Esophagus squamous epithelium (tissue), 4 donors: ENCODE data around the gene TNPO3.

Source experiments
- CTCF ChIP-seq, 6 experiments: fragments of 450-650 bp in 4 of 6; fragments of 200-600 bp in 2 of 6; sonication (generic) in 2 of 6; IDR thresholded peaks; one replicate each; pipeline ENCODE4 v1.5.1; 2016 to 2019; ENCODE audit warnings: antibody characterized with exemption in 6 of 6, mild to moderate bottlenecking in 4 of 6, moderate library complexity in 4 of 6
- POLR2A ChIP-seq, 4 donors: fragments of 450-650 bp; IDR thresholded peaks; one replicate each; pipeline ENCODE4 v1.6.1; 2017; ENCODE audit warnings: antibody characterized with exemption in 4 of 4, mild to moderate bottlenecking in 4 of 4, moderate library complexity in 3 of 4

GRCh38 chr7:128937271-128937646 lies 117.7 kb downstream of the TNPO3 start:
- TF ChIP-seq POLR2A (IDR thresholded peaks at IDR 0.05) = no peak
- TF ChIP-seq CTCF (IDR thresholded peaks at IDR 0.05) = no peak
